Measurements from ENCODE around the gene CNIH3.

The CNIH3 gene

DNA sequence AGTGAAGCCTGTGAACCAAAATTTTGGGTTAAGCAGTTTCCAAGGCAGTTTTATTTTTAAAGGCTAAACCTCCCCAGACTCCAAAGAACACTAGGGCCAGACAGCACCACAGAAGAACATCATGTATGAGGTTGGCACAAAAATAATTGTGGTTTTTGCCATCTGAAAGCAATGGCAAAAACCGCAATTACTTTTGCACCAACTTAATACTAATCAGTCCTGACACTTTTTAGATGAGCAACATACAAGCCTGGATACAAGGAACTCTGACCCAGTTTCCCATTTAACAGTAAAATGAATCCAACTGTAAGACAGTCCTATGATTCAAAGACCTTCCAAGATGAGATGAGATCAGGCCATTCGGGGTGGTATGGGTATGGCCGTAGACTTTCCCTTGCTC, 46.8 kb downstream of the CNIH3 start:
- H3K27me3 ChIP-seq (ENCODE audit: low read length) = no peaks in the 10 kb centered on the region; the same call in 1 of the 2 replicates
- H3K27ac ChIP-seq (ENCODE audit: low read depth, low read length) = no peak overlapping the region
- H4K20me1 ChIP-seq (ENCODE audit: low read depth, low read length) = no peaks in the 10 kb centered on the region
- no peak for TF ChIP-seq EZH2phosphoT487 (conservative IDR thresholded peaks at IDR 0.05; ENCODE audit: low read length)
- TF ChIP-seq, protein P1, sequence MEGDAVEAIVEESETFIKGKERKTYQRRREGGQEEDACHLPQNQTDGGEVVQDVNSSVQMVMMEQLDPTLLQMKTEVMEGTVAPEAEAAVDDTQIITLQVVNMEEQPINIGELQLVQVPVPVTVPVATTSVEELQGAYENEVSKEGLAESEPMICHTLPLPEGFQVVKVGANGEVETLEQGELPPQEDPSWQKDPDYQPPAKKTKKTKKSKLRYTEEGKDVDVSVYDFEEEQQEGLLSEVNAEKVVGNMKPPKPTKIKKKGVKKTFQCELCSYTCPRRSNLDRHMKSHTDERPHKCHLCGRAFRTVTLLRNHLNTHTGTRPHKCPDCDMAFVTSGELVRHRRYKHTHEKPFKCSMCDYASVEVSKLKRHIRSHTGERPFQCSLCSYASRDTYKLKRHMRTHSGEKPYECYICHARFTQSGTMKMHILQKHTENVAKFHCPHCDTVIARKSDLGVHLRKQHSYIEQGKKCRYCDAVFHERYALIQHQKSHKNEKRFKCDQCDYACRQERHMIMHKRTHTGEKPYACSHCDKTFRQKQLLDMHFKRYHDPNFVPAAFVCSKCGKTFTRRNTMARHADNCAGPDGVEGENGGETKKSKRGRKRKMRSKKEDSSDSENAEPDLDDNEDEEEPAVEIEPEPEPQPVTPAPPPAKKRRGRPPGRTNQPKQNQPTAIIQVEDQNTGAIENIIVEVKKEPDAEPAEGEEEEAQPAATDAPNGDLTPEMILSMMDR (IDR thresholded peaks at IDR 0.05; ENCODE audit: insufficient read depth, low read length, poor library complexity, severe bottlenecking) = no peak
- H3K36me3 ChIP-seq (ENCODE audit: low read length) = no peaks in the 10 kb centered on the region
- no peaks in the 10 kb centered on the region for H3F3A ChIP-seq (ENCODE audit: insufficient read depth)
- no peak overlapping the region for H2AFZ ChIP-seq (ENCODE audit: low read depth, low read length, severe bottlenecking)
- H3K9me2 ChIP-seq (replicated peaks; ENCODE audit: insufficient read depth, low read length) = no peaks in the 10 kb centered on the region
- no peaks in the 10 kb centered on the region for H3K79me2 ChIP-seq (ENCODE audit: insufficient read depth, low read length)
- no peak overlapping the region for H3K4me2 ChIP-seq (ENCODE audit: low read depth, low read length, poor library complexity, severe bottlenecking)
- no peak overlapping the region for H3K9ac ChIP-seq (ENCODE audit: low read length)
- H3K4me3 ChIP-seq (ENCODE audit: insufficient read depth, low read length, poor library complexity, severe bottlenecking) = no peak overlapping the region
- no peaks in the 10 kb centered on the region for H3K9me3 ChIP-seq (ENCODE audit: insufficient read depth, low read length)

DNA sequence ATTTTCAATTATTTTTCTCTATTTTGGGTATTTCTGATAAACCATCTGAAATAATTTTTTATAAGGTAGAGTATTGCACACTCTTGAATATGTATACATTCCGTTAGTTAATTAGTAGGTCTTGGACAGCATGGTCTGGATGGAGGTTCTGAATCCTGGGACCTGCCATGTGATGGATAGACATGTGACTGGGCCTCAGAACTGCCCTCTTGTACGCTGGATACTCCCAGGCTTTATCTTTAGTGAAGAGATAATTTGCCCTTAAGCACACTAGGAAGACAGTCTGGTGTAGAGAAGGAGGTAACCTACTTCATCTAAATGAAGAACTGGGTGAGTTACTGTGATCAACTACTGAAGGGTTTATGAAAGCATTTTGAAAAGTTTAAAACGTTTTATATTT, 48.9 kb downstream of the CNIH3 start:
- no peaks in the 10 kb centered on the region for H4K20me1 ChIP-seq (ENCODE audit: low read depth, low read length)
- no peak overlapping the region for H3K4me2 ChIP-seq (ENCODE audit: low read depth, low read length, poor library complexity, severe bottlenecking)
- H3K9me3 ChIP-seq (ENCODE audit: insufficient read depth, low read length) = no peaks in the 10 kb centered on the region
- H3F3A ChIP-seq (ENCODE audit: insufficient read depth) = no peaks in the 10 kb centered on the region
- no peaks in the 10 kb centered on the region; the same call in 1 of the 2 replicates for H3K27me3 ChIP-seq (ENCODE audit: low read length)
- no peak overlapping the region for H3K9ac ChIP-seq (ENCODE audit: low read length)
- H2AFZ ChIP-seq (ENCODE audit: low read depth, low read length, severe bottlenecking) = no peak overlapping the region
- H3K4me3 ChIP-seq (ENCODE audit: insufficient read depth, low read length, poor library complexity, severe bottlenecking) = no peak overlapping the region
- H3K9me2 ChIP-seq (replicated peaks; ENCODE audit: insufficient read depth, low read length) = no peaks in the 10 kb centered on the region
- TF ChIP-seq, protein P1 (IDR thresholded peaks at IDR 0.05; ENCODE audit: insufficient read depth, low read length, poor library complexity, severe bottlenecking) = no peak
- TF ChIP-seq EZH2phosphoT487 (conservative IDR thresholded peaks at IDR 0.05; ENCODE audit: low read length) = no peak
- no peak overlapping the region for H3K27ac ChIP-seq (ENCODE audit: low read depth, low read length)
- no peaks in the 10 kb centered on the region for H3K36me3 ChIP-seq (ENCODE audit: low read length)
- H3K79me2 ChIP-seq (ENCODE audit: insufficient read depth, low read length) = no peaks in the 10 kb centered on the region

DNA sequence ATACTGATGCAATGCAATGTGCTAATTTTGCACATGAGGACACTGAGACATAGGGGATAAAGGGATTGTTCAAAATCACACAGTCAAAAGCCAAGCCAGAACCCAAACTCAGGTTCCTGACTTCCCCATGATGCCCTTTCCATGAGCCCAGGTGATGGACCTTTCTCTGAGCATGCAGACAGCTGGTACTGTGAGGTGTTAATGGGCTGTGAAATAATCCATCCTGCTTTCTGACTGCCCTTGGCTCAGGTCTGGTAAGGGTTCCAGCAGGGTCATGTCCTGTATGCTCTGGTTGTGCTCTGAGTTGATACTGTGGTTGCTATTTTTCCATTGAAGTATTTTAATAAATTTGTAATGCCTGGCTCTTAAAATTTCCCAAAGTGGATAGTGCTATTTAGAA, 50.0 kb downstream of the CNIH3 start:
- H3K36me3 ChIP-seq (ENCODE audit: low read length) = no peaks in the 10 kb centered on the region
- no peak overlapping the region for H3K27ac ChIP-seq (ENCODE audit: low read depth, low read length)
- no peaks in the 10 kb centered on the region for H4K20me1 ChIP-seq (ENCODE audit: low read depth, low read length)
- no peaks in the 10 kb centered on the region for H3K79me2 ChIP-seq (ENCODE audit: insufficient read depth, low read length)
- H3K9me3 ChIP-seq (ENCODE audit: insufficient read depth, low read length) = no peaks in the 10 kb centered on the region
- no peaks in the 10 kb centered on the region; the same call in 1 of the 2 replicates for H3K27me3 ChIP-seq (ENCODE audit: low read length)
- H3K9me2 ChIP-seq (replicated peaks; ENCODE audit: insufficient read depth, low read length) = no peaks in the 10 kb centered on the region
- TF ChIP-seq, protein P1 (IDR thresholded peaks at IDR 0.05; ENCODE audit: insufficient read depth, low read length, poor library complexity, severe bottlenecking) = no peak
- no peak for TF ChIP-seq EZH2phosphoT487 (conservative IDR thresholded peaks at IDR 0.05; ENCODE audit: low read length)
- H3F3A ChIP-seq (ENCODE audit: insufficient read depth) = no peaks in the 10 kb centered on the region
- no peak overlapping the region for H3K9ac ChIP-seq (ENCODE audit: low read length)
- H3K4me3 ChIP-seq (ENCODE audit: insufficient read depth, low read length, poor library complexity, severe bottlenecking) = no peak overlapping the region
- H2AFZ ChIP-seq (ENCODE audit: low read depth, low read length, severe bottlenecking) = no peak overlapping the region
- H3K4me2 ChIP-seq (ENCODE audit: low read depth, low read length, poor library complexity, severe bottlenecking) = no peak overlapping the region
